ENCODE measurements around the gene ADD2. TPM values are rescaled to one million over a fixed set of nuclear protein-coding genes. Genes with fewer than 3 reads are reported as not detected.

Gene ADD2
- total RNA-seq, 2 donors from 2014 or later, result 2.3 to 7.6 TPM

- TF ChIP-seq CTCF (IDR thresholded peaks at IDR 0.05), result peak in 6 of 7 experiments; percentile 18 to 31 (median 25)
- TF ChIP-seq POLR2A (IDR thresholded peaks at IDR 0.05), result no peak
- no peaks in the 10 kb centered on the region for H3K27me3 ChIP-seq
- DNase-seq (peak in 2 of 4 donors; percentile 8 to 33), ATAC-seq (no peak)
- intact Hi-C loops (cut with DNase I), result no loop called here
- H3K4me1 ChIP-seq, result no peaks in the 10 kb centered on the region
- H3K9me3 ChIP-seq, result no peaks in the 10 kb centered on the region
- no peak overlapping the region for H3K4me3 ChIP-seq
- no peaks in the 10 kb centered on the region for H3K36me3 ChIP-seq (replicated peaks in 1 of 2; ENCODE audit: insufficient read depth in 1 of 2, low read depth in 2 of 2)
- H3K27ac ChIP-seq, result no peak overlapping the region
- 54 to 60% methylated on average over 12 of the region's 12 CpGs for WGBS, 2 donors
Observed at GRCh38 chr2:70643715-70644114, 124.3 kb downstream of the ADD2 start.

- H3K27ac ChIP-seq, result no peak overlapping the region
- TF ChIP-seq POLR2A (IDR thresholded peaks at IDR 0.05) (no peak), CTCF (IDR thresholded peaks at IDR 0.05) (no peak)
- DNase-seq (no peak), ATAC-seq (no peak)
- WGBS, 2 donors, result 55 to 72% methylated on average over 7 of the region's 7 CpGs
- no peaks in the 10 kb centered on the region for H3K4me1 ChIP-seq
- no peaks in the 10 kb centered on the region for H3K27me3 ChIP-seq
- no peak overlapping the region for H3K4me3 ChIP-seq
- intact Hi-C loops (cut with DNase I), result no loop called here
- H3K36me3 ChIP-seq (replicated peaks in 1 of 2; ENCODE audit: insufficient read depth in 1 of 2, low read depth in 2 of 2), result no peaks in the 10 kb centered on the region
- no peaks in the 10 kb centered on the region for H3K9me3 ChIP-seq
Observed at GRCh38 chr2:70641263-70641784, 126.7 kb downstream of the ADD2 start.

GRCh38 chr2:70639841-70640436, 128.1 kb downstream of the ADD2 start:
- TF ChIP-seq CTCF (IDR thresholded peaks at IDR 0.05), result no peak
- no peak for TF ChIP-seq POLR2A (IDR thresholded peaks at IDR 0.05)
- WGBS, 2 donors, result 66 to 73% methylated on average over 4 of the region's 4 CpGs
- H3K9me3 ChIP-seq, result no peaks in the 10 kb centered on the region
- no peaks in the 10 kb centered on the region for H3K36me3 ChIP-seq (replicated peaks in 1 of 2; ENCODE audit: insufficient read depth in 1 of 2, low read depth in 2 of 2)
- ATAC-seq (no peak), DNase-seq (no peak)
- no peak overlapping the region for H3K4me3 ChIP-seq
- no peaks in the 10 kb centered on the region for H3K27me3 ChIP-seq
- no peak overlapping the region for H3K27ac ChIP-seq
- intact Hi-C loops (cut with DNase I), result no loop called here
- no peaks in the 10 kb centered on the region for H3K4me1 ChIP-seq

- Histone ChIP-seq H3K4me3 (no peak overlapping the region), H3K36me3 (replicated peaks in 1 of 2; ENCODE audit: insufficient read depth in 1 of 2, low read depth in 2 of 2) (no peaks in the 10 kb centered on the region), H3K27ac (no peak overlapping the region), H3K9me3 (no peaks in the 10 kb centered on the region), H3K27me3 (no peaks in the 10 kb centered on the region), H3K4me1 (no peaks in the 10 kb centered on the region)
- intact Hi-C loops (cut with DNase I), result no loop called here
- WGBS, 2 donors, result 34 to 40% methylated on average over 2 of the region's 2 CpGs
- DNase-seq, result no peak
- no peak for TF ChIP-seq POLR2A (IDR thresholded peaks at IDR 0.05)
- no peak for TF ChIP-seq CTCF (IDR thresholded peaks at IDR 0.05)
- ATAC-seq, result no peak
Observed at GRCh38 chr2:70638561-70638960, 129.4 kb downstream of the ADD2 start.

- no peak overlapping the region for H3K4me3 ChIP-seq
- no peaks in the 10 kb centered on the region for H3K36me3 ChIP-seq (replicated peaks in 1 of 2; ENCODE audit: insufficient read depth in 1 of 2, low read depth in 2 of 2)
- no peaks in the 10 kb centered on the region for H3K27me3 ChIP-seq
- DNase-seq (no peak), ATAC-seq (no peak)
- H3K27ac ChIP-seq, result no peak overlapping the region
- no peaks in the 10 kb centered on the region for H3K4me1 ChIP-seq
- no peaks in the 10 kb centered on the region for H3K9me3 ChIP-seq
- intact Hi-C loops (cut with DNase I), result no loop called here
- TF ChIP-seq CTCF (IDR thresholded peaks at IDR 0.05) (no peak), POLR2A (IDR thresholded peaks at IDR 0.05) (no peak)
- WGBS, 2 donors, result 70 to 82% methylated on average over 1 of the region's 1 CpG
Observed at GRCh38 chr2:70633508-70633907, 134.5 kb downstream of the ADD2 start.
